Measurements from ENCODE around the gene PCNX1. TPM values are rescaled to one million over a fixed set of nuclear protein-coding genes. Genes with fewer than 3 reads are reported as not detected.

Gene PCNX1
- total RNA-seq, 6 donors from 2014 or later = 38.4 to 98.5 (median 65.4) TPM

- WGBS, 2 donors = 45 to 65% methylated on average over 2 of the region's 2 CpGs
- no peak overlapping the region for H3K27ac ChIP-seq
- H3K27me3 ChIP-seq = no peaks in the 10 kb centered on the region
- TF ChIP-seq EP300 (IDR thresholded peaks at IDR 0.05) (no peak), POLR2A (IDR thresholded peaks at IDR 0.05) (no peak), POLR2AphosphoS5 (IDR thresholded peaks at IDR 0.05) (no peak), CTCF (IDR thresholded peaks at IDR 0.05) (no peak)
- ATAC-seq (ENCODE audit: low FRiP score in 2 of 2) = no peak
- no peaks in the 10 kb centered on the region for H3K36me3 ChIP-seq
- no peaks in the 10 kb centered on the region for H3K9me3 ChIP-seq
- peaks cover 0 to 4% (median 2%) of the 10 kb centered on the region in 4 donors for H3K4me1 ChIP-seq
- DNase-seq = no peak
- H3K4me3 ChIP-seq = no peak overlapping the region
Observed at GRCh38 chr14:70894868-70895267, 12.4 kb upstream of the PCNX1 start.

- DNase-seq = no peak
- 80 to 88% methylated on average over 1 of the region's 1 CpG for WGBS, 2 donors
- no peak for ATAC-seq (ENCODE audit: low FRiP score in 2 of 2)
- H3K4me3 ChIP-seq = no peak overlapping the region
- H3K36me3 ChIP-seq = no peaks in the 10 kb centered on the region
- H3K9me3 ChIP-seq = no peaks in the 10 kb centered on the region
- no peak overlapping the region for H3K27ac ChIP-seq
- no peaks in the 10 kb centered on the region for H3K27me3 ChIP-seq
- H3K4me1 ChIP-seq = peaks cover 0 to 4% (median 2%) of the 10 kb centered on the region in 4 donors
- TF ChIP-seq POLR2A (IDR thresholded peaks at IDR 0.05) (no peak), EP300 (IDR thresholded peaks at IDR 0.05) (no peak), POLR2AphosphoS5 (IDR thresholded peaks at IDR 0.05) (no peak), CTCF (IDR thresholded peaks at IDR 0.05) (no peak)
Observed at GRCh38 chr14:70896317-70896716, 10.9 kb upstream of the PCNX1 start.

- WGBS, 2 donors = 92 to 97% methylated on average over 3 of the region's 3 CpGs
- Histone ChIP-seq H3K36me3 (no peaks in the 10 kb centered on the region), H3K4me3 (no peak overlapping the region), H3K4me1 (peaks cover 0 to 4% (median 2%) of the 10 kb centered on the region in 4 donors), H3K27ac (no peak overlapping the region), H3K9me3 (no peaks in the 10 kb centered on the region), H3K27me3 (no peaks in the 10 kb centered on the region)
- TF ChIP-seq POLR2AphosphoS5 (IDR thresholded peaks at IDR 0.05) (no peak), POLR2A (IDR thresholded peaks at IDR 0.05) (no peak), CTCF (IDR thresholded peaks at IDR 0.05) (no peak), EP300 (IDR thresholded peaks at IDR 0.05) (no peak)
- ATAC-seq (ENCODE audit: low FRiP score in 2 of 2) (no peak), DNase-seq (no peak)
Observed at GRCh38 chr14:70896981-70897380, 10.3 kb upstream of the PCNX1 start.

- 59 to 84% methylated on average over 2 of the region's 2 CpGs for WGBS, 2 donors
- Histone ChIP-seq H3K4me3 (no peak overlapping the region), H3K36me3 (no peaks in the 10 kb centered on the region), H3K27ac (no peak overlapping the region), H3K9me3 (no peaks in the 10 kb centered on the region), H3K4me1 (peaks cover 0 to 4% (median 2%) of the 10 kb centered on the region in 4 donors), H3K27me3 (no peaks in the 10 kb centered on the region)
- DNase-seq (no peak), ATAC-seq (ENCODE audit: low FRiP score in 2 of 2) (peak in 1 of 2 donors; percentile 44)
- no peak for TF ChIP-seq CTCF (IDR thresholded peaks at IDR 0.05)
Observed at GRCh38 chr14:70897464-70897863, 9.8 kb upstream of the PCNX1 start.

GRCh38 chr14:70898111-70898745 is 9.0 kb upstream of the PCNX1 start:
- Histone ChIP-seq H3K27me3 (no peaks in the 10 kb centered on the region), H3K36me3 (no peaks in the 10 kb centered on the region), H3K4me3 (no peak overlapping the region), H3K4me1 (peaks cover 0 to 4% (median 2%) of the 10 kb centered on the region in 4 donors), H3K9me3 (no peaks in the 10 kb centered on the region), H3K27ac (no peak overlapping the region)
- ATAC-seq (ENCODE audit: low FRiP score in 2 of 2) (no peak), DNase-seq (no peak)
- WGBS, 2 donors = 70 to 80% methylated on average over 3 of the region's 3 CpGs
- TF ChIP-seq POLR2AphosphoS5 (IDR thresholded peaks at IDR 0.05) = no peak
- no peak for TF ChIP-seq CTCF (IDR thresholded peaks at IDR 0.05)
- TF ChIP-seq POLR2A (IDR thresholded peaks at IDR 0.05) = no peak
- TF ChIP-seq EP300 (IDR thresholded peaks at IDR 0.05) = no peak
